ENCODE data around the gene GLIS1. TPM values are rescaled to one million over a fixed set of nuclear protein-coding genes. Genes with fewer than 3 reads are reported as not detected.

GLIS1 gene
- polyA plus RNA-seq, 1 donor (not counting 4 experiments of a cell fraction or from before 2014, with no cell fraction given), result not detected

DNA sequence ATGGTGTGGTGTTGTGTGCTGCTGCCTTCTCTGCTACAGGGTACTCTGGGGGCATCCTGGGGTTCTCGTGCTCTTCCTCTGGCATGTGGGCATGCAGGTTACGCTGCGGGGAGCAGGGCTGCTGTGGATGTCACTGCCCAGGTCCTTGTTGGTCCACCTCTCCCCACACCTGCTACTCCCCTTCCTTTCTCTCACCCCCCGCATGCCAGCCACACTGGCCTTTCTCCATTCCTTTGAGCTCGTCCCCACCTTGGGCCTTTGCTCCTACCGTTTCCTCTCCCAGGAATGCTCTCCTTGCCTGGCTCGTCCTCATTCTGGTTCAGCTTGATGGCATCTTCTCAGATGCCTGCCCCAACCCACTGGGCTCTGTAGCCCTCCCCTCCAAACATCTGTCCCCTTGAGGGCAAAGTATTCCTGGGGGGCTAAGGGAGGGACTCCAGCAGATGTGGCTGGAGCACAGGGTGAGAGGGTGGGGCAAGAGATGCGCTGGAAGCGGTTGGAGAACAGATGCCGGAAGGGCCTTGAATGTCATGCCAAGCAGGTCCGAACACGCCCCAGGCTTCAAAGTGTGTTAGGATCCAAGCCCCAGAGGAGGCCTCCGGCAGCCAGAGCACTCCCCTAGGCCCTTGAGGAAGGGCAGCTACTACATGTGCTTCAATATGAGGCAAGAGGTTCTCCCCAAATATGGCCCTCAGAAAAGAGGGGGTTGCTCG, 256.4 kb downstream of the GLIS1 start:
- Histone ChIP-seq H4K20me1 (ENCODE audit: control insufficient read depth, extremely low read depth, insufficient read depth, low read length) (no peaks in the 10 kb centered on the region), H3K4me1 (ENCODE audit: control insufficient read depth, extremely low read depth, insufficient read depth, low read length) (no peaks in the 10 kb centered on the region), H3K79me2 (ENCODE audit: control insufficient read depth, insufficient read depth, low read length) (no peaks in the 10 kb centered on the region), H3K36me3 (ENCODE audit: control insufficient read depth in 2 of 2, extremely low read depth in 1 of 2, insufficient read depth in 2 of 2, low read length in 2 of 2) (no peaks in the 10 kb centered on the region), H2AFZ (ENCODE audit: control insufficient read depth, low read length) (no peak overlapping the region), H3K4me3 (ENCODE audit: control insufficient read depth in 2 of 3, extremely low read depth in 1 of 3, insufficient read depth in 2 of 3, low read depth in 1 of 3, low read length in 3 of 3) (no peak overlapping the region), H3K9me1 (ENCODE audit: control insufficient read depth, extremely low read depth, insufficient read depth, low read length) (no peaks in the 10 kb centered on the region), H3K27ac (ENCODE audit: control insufficient read depth, insufficient read depth, low read length) (no peak overlapping the region), H3K27me3 (ENCODE audit: control insufficient read depth, extremely low read depth, insufficient read depth, low read length) (peaks cover 13% of the 10 kb centered on the region), H3K9me3 (ENCODE audit: control insufficient read depth, low read depth, low read length) (no peaks in the 10 kb centered on the region), H3K9ac (ENCODE audit: control insufficient read depth, extremely low read depth, insufficient read depth, low read length) (no peak overlapping the region), H3K4me2 (ENCODE audit: control insufficient read depth, extremely low read depth, insufficient read depth, low read depth, low read length) (no peak overlapping the region)
- dilution Hi-C loops (cut with MboI; ENCODE audit: extremely low pct_ligation_motif_present, low sequenced_read_pairs), result loop anchor here (25.0 kb wide), 1 partner anchor 280 kb away; no protein-coding TSS in a partner anchor
- TF ChIP-seq, protein P1, sequence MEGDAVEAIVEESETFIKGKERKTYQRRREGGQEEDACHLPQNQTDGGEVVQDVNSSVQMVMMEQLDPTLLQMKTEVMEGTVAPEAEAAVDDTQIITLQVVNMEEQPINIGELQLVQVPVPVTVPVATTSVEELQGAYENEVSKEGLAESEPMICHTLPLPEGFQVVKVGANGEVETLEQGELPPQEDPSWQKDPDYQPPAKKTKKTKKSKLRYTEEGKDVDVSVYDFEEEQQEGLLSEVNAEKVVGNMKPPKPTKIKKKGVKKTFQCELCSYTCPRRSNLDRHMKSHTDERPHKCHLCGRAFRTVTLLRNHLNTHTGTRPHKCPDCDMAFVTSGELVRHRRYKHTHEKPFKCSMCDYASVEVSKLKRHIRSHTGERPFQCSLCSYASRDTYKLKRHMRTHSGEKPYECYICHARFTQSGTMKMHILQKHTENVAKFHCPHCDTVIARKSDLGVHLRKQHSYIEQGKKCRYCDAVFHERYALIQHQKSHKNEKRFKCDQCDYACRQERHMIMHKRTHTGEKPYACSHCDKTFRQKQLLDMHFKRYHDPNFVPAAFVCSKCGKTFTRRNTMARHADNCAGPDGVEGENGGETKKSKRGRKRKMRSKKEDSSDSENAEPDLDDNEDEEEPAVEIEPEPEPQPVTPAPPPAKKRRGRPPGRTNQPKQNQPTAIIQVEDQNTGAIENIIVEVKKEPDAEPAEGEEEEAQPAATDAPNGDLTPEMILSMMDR (optimal IDR thresholded peaks at IDR 0.05 in 1 of 3, IDR thresholded peaks at IDR 0.05 in 1 of 3, conservative IDR thresholded peaks at IDR 0.05 in 1 of 3; ENCODE audit: extremely low read depth in 1 of 3, insufficient read depth in 2 of 3, low read length in 3 of 3), result no peak
- no peak for TF ChIP-seq EZH2 (IDR thresholded peaks at IDR 0.05; ENCODE audit: low read length)
- no peak for FAIRE-seq
- DNase-seq (ENCODE audit: low read depth, low spot score), result peak; percentile 11

DNA sequence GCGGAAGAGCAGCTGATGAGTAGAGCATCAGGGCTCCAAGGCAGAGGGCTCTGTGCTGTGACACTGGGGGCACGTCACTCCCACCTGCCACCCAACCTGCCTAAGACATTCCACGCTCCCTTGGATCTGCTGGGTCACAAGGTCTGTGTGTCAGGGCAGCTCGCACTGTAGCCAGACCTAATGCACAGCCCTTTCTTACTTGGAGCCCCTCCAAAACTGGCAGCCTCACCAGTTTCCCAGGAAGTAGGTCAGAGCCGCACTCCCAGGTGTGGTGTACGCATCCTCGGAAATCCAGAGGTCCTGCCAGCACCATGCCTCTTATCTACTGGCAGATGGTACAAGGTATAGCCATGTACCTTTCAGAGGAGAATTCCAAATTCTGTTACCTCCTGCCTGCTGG, 257.5 kb downstream of the GLIS1 start:
- Histone ChIP-seq H3K4me1 (ENCODE audit: control insufficient read depth, extremely low read depth, insufficient read depth, low read length) (no peaks in the 10 kb centered on the region), H3K4me3 (ENCODE audit: control insufficient read depth in 2 of 3, extremely low read depth in 1 of 3, insufficient read depth in 2 of 3, low read depth in 1 of 3, low read length in 3 of 3) (no peak overlapping the region), H3K9me1 (ENCODE audit: control insufficient read depth, extremely low read depth, insufficient read depth, low read length) (no peaks in the 10 kb centered on the region), H4K20me1 (ENCODE audit: control insufficient read depth, extremely low read depth, insufficient read depth, low read length) (no peaks in the 10 kb centered on the region), H3K4me2 (ENCODE audit: control insufficient read depth, extremely low read depth, insufficient read depth, low read depth, low read length) (no peak overlapping the region), H3K27ac (ENCODE audit: control insufficient read depth, insufficient read depth, low read length) (no peak overlapping the region), H3K36me3 (ENCODE audit: control insufficient read depth in 2 of 2, extremely low read depth in 1 of 2, insufficient read depth in 2 of 2, low read length in 2 of 2) (no peaks in the 10 kb centered on the region), H3K9me3 (ENCODE audit: control insufficient read depth, low read depth, low read length) (no peaks in the 10 kb centered on the region), H3K9ac (ENCODE audit: control insufficient read depth, extremely low read depth, insufficient read depth, low read length) (no peak overlapping the region), H3K27me3 (ENCODE audit: control insufficient read depth, extremely low read depth, insufficient read depth, low read length) (peaks cover 19% of the 10 kb centered on the region), H3K79me2 (ENCODE audit: control insufficient read depth, insufficient read depth, low read length) (no peaks in the 10 kb centered on the region), H2AFZ (ENCODE audit: control insufficient read depth, low read length) (no peak overlapping the region)
- DNase-seq (ENCODE audit: low read depth, low spot score) (no peak), FAIRE-seq (no peak)
- dilution Hi-C loops (cut with MboI; ENCODE audit: extremely low pct_ligation_motif_present, low sequenced_read_pairs), result loop anchor here (25.0 kb wide), 1 partner anchor 281 kb away; no protein-coding TSS in a partner anchor
- TF ChIP-seq, protein P1 (optimal IDR thresholded peaks at IDR 0.05 in 1 of 3, IDR thresholded peaks at IDR 0.05 in 1 of 3, conservative IDR thresholded peaks at IDR 0.05 in 1 of 3; ENCODE audit: extremely low read depth in 1 of 3, insufficient read depth in 2 of 3, low read length in 3 of 3), result no peak
- TF ChIP-seq EZH2 (IDR thresholded peaks at IDR 0.05; ENCODE audit: low read length), result no peak

Measured in keratinocyte (primary cell).